HCT116 (cell line): ENCODE data around the gene SPOPL.

Experiments
- CTCF ChIP-seq, 3 experiments: fragments of 200-600 bp in 1 of 3; sonication (generic) in 1 of 3; IDR thresholded peaks in 2 of 3; conservative IDR thresholded peaks in 1 of 3; 2 replicates each; pipeline ENCODE4 v1.5.1; 2012 to 2017; ENCODE audit warnings: low read depth in 2 of 3, low read length in 2 of 3, antibody characterized with exemption in 1 of 3, borderline replicate concordance in 1 of 3, control low read depth in 1 of 3, mild to moderate bottlenecking in 1 of 3, mixed read lengths in 1 of 3, mixed run types in 1 of 3, moderate library complexity in 1 of 3; ENCODE audit not compliant: insufficient read depth in 1 of 3
- EZH2 ChIP-seq: fragments of 200-600 bp; sonication (generic); IDR thresholded peaks from 2 replicates; pipeline ENCODE4 v1.6.1; 2017; ENCODE audit warnings: antibody characterized with exemption, mixed run types
- EZH2phosphoT487 ChIP-seq: fragments of 200-600 bp; IDR thresholded peaks from 2 replicates; pipeline ENCODE4 v1.6.1; 2018; ENCODE audit warnings: antibody characterized with exemption, borderline replicate concordance
- JUND ChIP-seq: IDR thresholded peaks from 2 replicates; pipeline ENCODE4 v1.6.1; 2012
- POLR2A ChIP-seq: IDR thresholded peaks from 2 replicates; pipeline ENCODE4 v1.7.0; 2011; ENCODE audit warnings: borderline replicate concordance; ENCODE audit not compliant: insufficient read depth, insufficient read length; ENCODE audit errors: extremely low read depth
- POLR2AphosphoS5 ChIP-seq: IDR thresholded peaks from 2 replicates; pipeline ENCODE4 v1.6.1; 2011; ENCODE audit warnings: mild to moderate bottlenecking, low read depth, low read length, moderate library complexity
- YY1 ChIP-seq: IDR thresholded peaks from 2 replicates; pipeline ENCODE4 v1.6.1; 2011; ENCODE audit warnings: low read length, low read depth, moderate library complexity, mild to moderate bottlenecking; ENCODE audit not compliant: insufficient replicate concordance; ENCODE audit errors: extremely low read depth
- ZBTB33 ChIP-seq: IDR thresholded peaks from 2 replicates; pipeline ENCODE4 v1.6.1; 2011; ENCODE audit warnings: mild to moderate bottlenecking, low read length, moderate library complexity; ENCODE audit not compliant: insufficient replicate concordance; ENCODE audit errors: extremely low read depth
- ZNF274 ChIP-seq: fragments of 200-500 bp; sonication (Bioruptor generic); IDR thresholded peaks from 2 replicates; pipeline ENCODE4 v1.6.1; 2014; ENCODE audit warnings: mild to moderate bottlenecking, low read depth, low read length, inconsistent platforms

- TF ChIP-seq CTCF (IDR thresholded peaks at IDR 0.05 in 2 of 3, conservative IDR thresholded peaks at IDR 0.05 in 1 of 3; ENCODE audit: borderline replicate concordance in 1 of 3, insufficient read depth in 1 of 3, low read depth in 2 of 3, low read length in 2 of 3) (no peak), ZNF274 (no peak), POLR2AphosphoS5 (no peak), ZBTB33 (no peak), JUND (no peak), YY1 (no peak), EZH2phosphoT487 (no peak), POLR2A (no peak), EZH2 (no peak)
Measured at GRCh38 chr2:138514173-138514572, 12.6 kb downstream of the SPOPL start.
